ENCODE data around the gene FEM1B. TPM values are rescaled to one million over a fixed set of nuclear protein-coding genes. Genes with fewer than 3 reads are reported as not detected.

FEM1B gene
- total and polyA plus RNA-seq, 2 donors (not counting 3 experiments of a cell fraction or from before 2014, with no cell fraction given) = 11.1 to 33.2 TPM

DNA sequence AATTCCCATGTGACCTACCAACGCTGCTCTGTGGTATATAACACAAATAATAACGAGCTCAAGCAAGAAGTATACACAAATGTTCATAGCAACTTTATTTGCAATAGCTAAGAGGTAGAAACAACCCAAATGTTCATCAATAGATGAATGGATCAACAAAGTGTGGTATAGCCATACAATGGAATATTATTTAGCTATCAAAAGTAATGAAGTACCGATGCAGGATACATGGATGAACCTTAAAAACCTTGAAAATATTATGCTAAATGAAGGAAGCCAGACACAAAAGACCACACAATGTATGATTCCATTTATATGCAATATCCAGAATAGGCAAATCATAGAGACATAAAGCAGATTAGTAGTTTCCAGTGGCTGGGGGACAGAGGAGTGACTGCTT is 15.6 kb upstream of the FEM1B start:
- POLR2A ChIA-PET = no interaction called here
- FAIRE-seq (no peak), DNase-seq (ENCODE audit: low read depth, low spot score) (no peak)
- TF ChIP-seq POLR2AphosphoS5 (IDR thresholded peaks at IDR 0.05; ENCODE audit: insufficient read depth, low read depth, low read length) = no peak
- TF ChIP-seq, protein P1, sequence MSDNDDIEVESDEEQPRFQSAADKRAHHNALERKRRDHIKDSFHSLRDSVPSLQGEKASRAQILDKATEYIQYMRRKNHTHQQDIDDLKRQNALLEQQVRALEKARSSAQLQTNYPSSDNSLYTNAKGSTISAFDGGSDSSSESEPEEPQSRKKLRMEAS (IDR thresholded peaks at IDR 0.05; ENCODE audit: insufficient read depth, insufficient read length) = no peak
- no peak for TF ChIP-seq GATA2 (IDR thresholded peaks at IDR 0.05; ENCODE audit: insufficient read depth, insufficient read length, low read depth, low read length)
- TF ChIP-seq POLR2A (IDR thresholded peaks at IDR 0.05; ENCODE audit: low read depth, low read length) = no peak
- no peak for TF ChIP-seq FOS (IDR thresholded peaks at IDR 0.05; ENCODE audit: borderline replicate concordance, insufficient read depth, low read length)
- TF ChIP-seq EZH2 (IDR thresholded peaks at IDR 0.05; ENCODE audit: borderline replicate concordance, low read depth, low read length, severe bottlenecking) = no peak
- TF ChIP-seq MYC (IDR thresholded peaks at IDR 0.05; ENCODE audit: low read depth, low read length) = no peak
- TF ChIP-seq CTCF (IDR thresholded peaks at IDR 0.05; ENCODE audit: extremely low read depth in 1 of 2, insufficient read depth in 1 of 2, low read depth in 1 of 2, low read length in 2 of 2) = no peak
- TF ChIP-seq JUN (IDR thresholded peaks at IDR 0.05; ENCODE audit: borderline replicate concordance, insufficient read depth, insufficient read length, low read depth) = no peak
- Histone ChIP-seq H2AFZ (ENCODE audit: low read depth, low read length) (no peak overlapping the region), H3K27me3 (ENCODE audit: control insufficient read depth in 2 of 2, insufficient read depth in 2 of 2, low read length in 2 of 2) (peaks cover 29 to 39% of the 10 kb centered on the region in 2 experiments), H3K36me3 (ENCODE audit: control insufficient read depth in 2 of 2, extremely low read depth in 1 of 2, insufficient read depth in 2 of 2, low read length in 2 of 2) (no peaks in the 10 kb centered on the region), H3K79me2 (ENCODE audit: control insufficient read depth, insufficient read depth, low read length) (no peaks in the 10 kb centered on the region), H3K27ac (ENCODE audit: insufficient read depth, low read depth, low read length) (no peak overlapping the region), H3K9me1 (replicated peaks; ENCODE audit: control insufficient read depth, extremely low read depth, insufficient read depth, low read length) (no peaks in the 10 kb centered on the region), H4K20me1 (replicated peaks; ENCODE audit: control insufficient read depth, extremely low read depth, insufficient read depth, low read length) (no peaks in the 10 kb centered on the region), H3K9ac (replicated peaks; ENCODE audit: extremely low read depth, insufficient read depth, low read length) (no peak overlapping the region), H3K4me3 (replicated peaks in 1 of 3; ENCODE audit: insufficient read depth in 1 of 3, low read depth in 1 of 3, low read length in 3 of 3) (no peak overlapping the region), H3K9me3 (replicated peaks; ENCODE audit: control insufficient read depth, insufficient read depth, low read length) (no peaks in the 10 kb centered on the region), H3K4me1 (ENCODE audit: control insufficient read depth, extremely low read depth, insufficient read depth, low read length) (peaks cover 5% of the 10 kb centered on the region), H3K4me2 (ENCODE audit: insufficient read depth, low read length) (no peak overlapping the region)
- BruUV-seq (replicated peaks) = no TSS peak
- CTCF ChIA-PET = interaction anchor here (1.3 to 5.6 kb wide), 2 partner anchors 9 to 44 kb away, joined by 4 to 31 read pairs; no protein-coding TSS in a partner anchor
- dilution Hi-C loops (cut with MboI; ENCODE audit: extremely low pct_ligation_motif_present, low sequenced_read_pairs) = no loop called here
- intact Hi-C loops (cut with micrococcal nuclease) = no loop called here
